GM19452 (cell line): ENCODE results near the gene URM1.

Experiments
- ATAC-seq: cut with Tn5 transposase; IDR thresholded peaks from one replicate; pipeline ENCODE4 v1.9.1; 2021; ENCODE audit not compliant: unreplicated experiment

Gene URM1

DNA sequence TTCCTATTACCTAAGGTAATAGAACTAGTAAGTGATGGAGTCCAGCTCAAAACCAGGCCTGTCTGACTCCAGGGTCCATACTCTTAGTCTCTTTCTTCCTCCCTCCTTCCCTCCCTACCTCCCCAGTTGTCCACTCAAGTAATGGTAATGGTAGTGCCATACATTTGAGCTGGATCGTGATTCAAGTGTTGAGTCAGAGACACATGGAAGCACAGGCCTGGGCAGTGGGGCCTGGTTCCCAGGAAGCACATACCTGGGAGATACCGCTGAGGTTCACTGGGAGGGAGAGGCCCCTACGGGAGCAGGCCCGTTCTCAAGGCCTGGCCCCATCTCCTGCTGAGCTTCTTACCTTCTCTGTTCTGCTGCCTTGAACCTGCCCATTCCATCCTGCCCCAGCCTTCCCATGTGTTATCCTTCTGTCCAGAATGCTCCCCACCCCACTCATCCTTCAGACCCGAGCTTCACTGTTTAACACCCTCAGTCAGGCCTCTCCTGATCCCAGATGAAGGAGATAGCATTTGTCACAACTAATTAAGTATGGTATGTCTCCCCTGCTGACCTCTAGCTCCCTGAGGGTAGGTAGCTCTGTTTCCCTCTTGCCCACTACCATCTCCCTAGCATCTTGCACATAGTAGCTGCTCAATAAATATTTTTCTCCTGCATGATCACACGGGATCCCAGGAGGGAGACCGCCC, 13.8 kb downstream of the URM1 start:
- ATAC-seq, result no peak

DNA sequence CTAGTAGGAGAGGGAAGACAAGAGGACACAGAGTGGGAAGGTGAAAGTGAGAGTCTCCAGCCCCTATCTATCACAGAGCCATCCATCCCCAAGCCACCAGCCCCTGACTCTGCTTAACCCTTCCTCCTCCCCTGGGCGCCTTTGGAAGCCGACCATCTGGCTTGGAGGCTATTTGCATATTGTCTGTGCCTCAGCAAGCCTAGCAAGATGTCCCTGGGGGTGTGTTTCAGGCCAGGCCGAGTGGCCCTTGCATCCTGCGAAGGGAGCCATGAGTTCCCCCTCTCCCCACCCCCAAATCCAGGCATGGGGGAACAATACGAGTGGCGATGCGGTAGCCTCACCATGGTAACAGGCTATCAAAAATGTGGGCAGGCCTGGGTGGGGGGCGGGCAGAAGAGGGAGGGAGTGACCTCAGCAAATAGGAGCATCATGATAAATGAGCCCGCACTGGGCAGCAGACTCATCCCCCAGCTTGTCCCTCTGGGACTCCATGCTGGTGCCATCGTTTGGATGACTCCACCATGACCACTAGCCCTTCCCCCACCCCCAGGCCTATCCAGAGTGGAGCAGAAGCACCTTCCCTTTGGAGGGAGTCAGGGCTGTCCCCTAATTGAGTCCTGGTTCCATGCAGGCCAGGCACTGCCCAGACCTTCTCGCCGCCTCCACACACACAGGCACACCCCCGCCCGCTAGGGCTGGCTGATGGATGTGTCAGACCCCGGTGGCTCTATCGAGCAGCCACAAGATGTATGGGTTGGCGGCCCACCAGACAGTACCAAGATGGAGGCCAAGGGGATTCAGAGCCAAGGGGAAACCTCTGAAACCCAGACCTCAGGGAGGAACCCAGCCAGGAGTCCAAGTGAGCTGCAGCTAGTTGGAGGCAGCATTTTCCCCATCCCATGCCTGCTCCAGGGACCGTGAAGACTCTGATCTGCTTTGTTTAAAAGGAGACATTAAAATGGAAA, 14.6 kb downstream of the URM1 start:
- ATAC-seq, result no peak

DNA sequence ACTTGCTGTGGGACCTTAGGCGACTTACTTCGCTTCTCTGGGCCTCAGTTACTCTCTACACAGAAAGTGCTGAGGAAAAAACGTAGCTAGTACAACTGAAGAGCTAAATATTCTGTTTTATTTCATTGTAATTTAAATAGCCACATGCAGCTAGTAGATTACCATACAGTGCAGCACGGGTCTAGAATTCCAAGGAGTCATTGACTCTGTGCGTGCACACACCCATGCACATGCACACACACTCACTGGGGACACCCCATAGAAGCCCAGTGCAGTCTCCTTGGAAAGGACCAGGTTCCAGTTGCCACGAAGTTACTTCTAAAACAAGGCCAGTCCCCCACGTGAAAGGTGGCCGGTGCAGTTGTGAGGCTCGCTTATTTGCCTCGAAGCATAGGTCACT, 17.0 kb downstream of the URM1 start:
- ATAC-seq, result no peak

- no peak for ATAC-seq
Measured at GRCh38 chr9:128389395-128390149, 18.4 kb downstream of the URM1 start.

DNA sequence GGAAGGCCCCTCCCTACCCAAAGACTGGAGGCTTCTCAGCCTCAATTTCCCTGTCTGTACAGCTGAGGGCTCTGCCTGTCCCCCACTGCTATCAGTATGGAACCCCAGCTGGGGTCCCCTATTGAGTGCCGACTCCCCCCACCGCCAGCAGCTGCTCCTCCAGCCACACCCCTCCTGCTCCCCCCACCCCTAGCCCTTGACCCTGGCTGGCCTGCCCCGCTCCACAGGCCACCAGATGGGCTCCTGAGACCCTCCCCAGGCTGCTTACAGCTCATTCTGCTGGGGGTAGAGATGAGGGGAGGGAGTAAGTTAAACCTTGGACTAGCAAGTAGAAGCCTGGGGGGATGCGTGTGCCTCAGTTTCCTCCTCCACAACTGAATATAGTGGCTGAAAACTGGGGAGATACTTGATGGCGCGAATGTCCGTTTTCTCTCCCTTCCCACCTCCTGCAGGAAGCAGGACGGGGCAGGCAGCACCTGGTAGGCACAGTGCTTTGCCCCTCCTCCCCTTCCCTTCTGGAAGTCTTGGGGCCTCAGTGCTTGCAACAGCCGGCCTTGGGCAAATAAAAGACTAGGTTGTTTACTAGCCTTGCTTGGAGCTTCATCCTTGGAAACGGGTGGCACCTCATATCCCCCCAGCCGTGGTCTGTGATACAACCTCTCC, 19.1 kb downstream of the URM1 start:
- no peak for ATAC-seq

- no peak for ATAC-seq
Measured at GRCh38 chr9:128390813-128391711, 19.9 kb downstream of the URM1 start.

DNA sequence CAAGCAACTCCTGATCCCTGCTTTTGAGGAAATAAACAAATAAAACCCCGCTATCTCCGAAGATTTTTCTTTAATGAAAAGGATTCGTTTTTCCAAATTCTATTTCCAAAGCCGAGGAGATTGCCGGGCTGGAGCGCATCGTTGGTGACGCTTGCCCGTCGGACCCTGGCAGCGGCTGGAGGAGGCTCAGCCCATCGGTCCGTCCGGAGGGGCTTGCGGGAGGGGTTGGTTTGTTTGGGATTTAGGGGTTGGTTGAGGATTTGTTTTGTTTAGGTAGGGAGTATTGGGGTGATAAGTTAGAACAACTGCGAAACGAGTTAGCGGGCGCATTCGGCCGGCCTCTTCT, 20.8 kb downstream of the URM1 start:
- ATAC-seq, result no peak

DNA sequence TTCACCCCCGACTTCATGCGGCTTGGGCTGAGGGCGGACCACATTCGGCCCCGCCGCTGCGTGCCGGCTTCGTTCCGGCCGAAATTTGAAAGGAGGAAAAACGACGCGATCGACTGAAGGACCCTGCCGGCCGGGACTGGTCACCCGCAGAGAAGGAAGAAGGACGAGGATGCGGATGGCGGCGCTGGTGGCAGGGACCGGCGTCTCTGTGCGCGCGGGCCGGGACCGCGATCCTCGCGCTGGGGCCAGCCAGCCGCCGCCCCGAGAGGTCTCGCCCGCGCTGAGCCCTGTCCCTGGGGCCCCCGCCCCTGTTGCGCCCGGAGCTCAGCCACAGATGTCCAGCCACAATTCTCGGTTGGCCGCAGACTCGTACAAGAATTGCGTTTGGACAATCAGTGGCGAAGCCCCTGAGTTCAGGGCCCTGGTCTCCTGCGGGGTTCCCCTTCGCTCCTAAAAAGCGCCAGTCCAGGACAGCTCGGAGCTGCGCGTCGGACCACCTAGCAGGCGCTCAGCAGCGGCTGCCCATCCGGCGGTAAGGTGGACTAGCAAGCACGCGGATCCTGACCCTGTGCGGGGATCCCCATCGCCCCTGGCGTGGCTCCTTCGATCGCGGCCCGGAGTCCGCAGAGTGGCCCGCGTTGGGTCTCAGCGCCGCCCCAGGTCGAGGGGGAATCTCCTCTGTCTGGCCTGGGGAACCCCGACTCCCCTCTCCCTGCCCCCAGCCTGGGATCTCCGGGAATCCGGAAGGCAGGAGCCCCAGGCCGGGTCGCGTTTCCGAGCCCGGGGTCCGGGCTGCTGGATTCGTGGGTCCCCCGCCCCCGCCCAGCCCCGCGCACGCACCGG, 21.3 kb downstream of the URM1 start:
- ATAC-seq, result no peak

- no peak for ATAC-seq
Measured at GRCh38 chr9:128393145-128393775, 22.1 kb downstream of the URM1 start.

GRCh38 chr9:128393970-128394369, 22.8 kb downstream of the URM1 start:
- ATAC-seq, result no peak

DNA sequence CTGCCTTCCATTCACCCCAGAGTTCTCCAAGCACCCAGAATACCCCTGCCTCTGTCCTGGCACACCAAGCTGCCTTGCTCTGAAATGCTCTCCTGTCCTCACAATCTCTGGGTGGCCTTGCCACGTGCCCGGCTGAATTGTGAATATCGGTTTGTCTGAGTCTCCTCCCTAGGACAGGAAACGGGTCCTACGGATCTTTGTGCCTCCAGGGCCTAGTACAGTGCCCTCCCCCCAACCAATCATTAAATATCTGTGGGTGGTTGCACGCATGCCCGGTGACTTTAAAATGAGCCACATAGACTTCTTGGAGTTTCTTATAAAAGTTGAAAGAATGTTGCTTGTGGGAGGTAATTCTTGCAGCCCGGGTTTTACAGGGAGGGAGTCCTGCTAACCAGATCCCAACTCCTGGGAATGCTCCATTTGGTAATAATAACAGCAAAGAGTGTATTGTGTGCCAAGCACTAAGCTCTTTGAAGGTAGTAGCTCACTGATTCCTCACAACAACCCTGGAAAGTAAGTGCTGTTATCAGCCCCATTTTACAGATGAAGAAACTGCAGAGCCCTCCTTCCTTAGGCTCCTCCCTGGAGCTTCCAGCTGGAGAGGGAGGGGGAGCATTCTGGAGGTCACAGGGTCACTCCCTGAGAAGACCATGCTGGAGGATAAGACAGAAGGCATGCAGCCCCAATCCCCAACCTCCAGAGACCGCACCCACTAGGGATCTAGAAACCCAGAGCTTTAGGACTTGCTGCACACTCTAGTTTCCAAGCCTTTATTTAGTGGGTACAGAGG, 23.4 kb downstream of the URM1 start:
- no peak for ATAC-seq

GRCh38 chr9:128396970-128397613, 25.9 kb downstream of the URM1 start:
- no peak for ATAC-seq

DNA sequence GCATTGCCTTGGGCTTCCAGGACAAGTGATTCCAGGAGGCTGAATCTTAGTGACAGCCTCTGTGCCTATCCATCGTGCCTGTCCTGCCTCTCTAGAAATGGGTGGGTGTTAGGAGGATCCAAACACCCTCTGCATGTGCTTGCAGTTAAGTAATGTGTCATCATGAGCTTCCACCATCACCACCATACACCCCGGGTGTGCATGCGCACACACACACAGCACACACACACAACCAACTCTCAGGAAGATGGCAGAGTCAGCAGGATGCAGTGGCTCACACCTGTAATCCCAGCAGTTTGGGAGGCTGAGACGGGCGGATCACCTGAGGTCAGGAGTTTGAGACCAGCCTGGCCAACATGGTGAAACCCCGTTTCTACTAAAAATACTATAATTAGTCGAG, 26.7 kb downstream of the URM1 start:
- no peak for ATAC-seq

DNA sequence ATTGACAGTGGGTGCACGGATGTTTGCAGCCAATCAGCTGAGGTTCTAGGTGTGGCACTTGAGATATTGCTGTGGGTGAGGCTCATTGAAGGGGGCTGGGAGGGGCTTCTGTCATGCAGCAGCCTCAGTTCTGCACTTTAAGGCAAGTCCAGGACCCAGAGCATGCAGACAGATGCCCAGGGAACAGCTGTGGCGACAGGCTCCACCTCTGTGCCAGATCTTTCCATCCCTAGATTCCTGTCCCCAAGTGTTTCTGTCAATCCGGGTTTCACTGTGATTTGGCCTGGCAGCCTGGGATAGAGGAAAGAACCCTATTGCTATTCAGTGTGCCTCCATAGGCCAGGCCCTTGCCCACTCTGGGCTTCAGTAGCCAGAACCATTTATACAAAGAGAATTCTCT, 28.7 kb downstream of the URM1 start:
- ATAC-seq, result no peak

- ATAC-seq, result no peak
Measured at GRCh38 chr9:128404560-128404959, 33.4 kb downstream of the URM1 start.

- ATAC-seq, result no peak
Measured at GRCh38 chr9:128405077-128405779, 34.1 kb downstream of the URM1 start.

- ATAC-seq, result no peak
Measured at GRCh38 chr9:128405780-128406171, 34.6 kb downstream of the URM1 start.
